HG03196 (cell line): ENCODE data around the gene GALR3.
"Not testable (repeated sequence)": the region's sequence is repeated elsewhere in the genome, so short reads cannot be mapped to it uniquely, and the experiment has no call there.

Experiments used
- ATAC-seq: cut with Tn5 transposase; IDR thresholded peaks from one replicate; pipeline ENCODE4 v1.9.1; 2021; ENCODE audit not compliant: unreplicated experiment

Gene GALR3

DNA sequence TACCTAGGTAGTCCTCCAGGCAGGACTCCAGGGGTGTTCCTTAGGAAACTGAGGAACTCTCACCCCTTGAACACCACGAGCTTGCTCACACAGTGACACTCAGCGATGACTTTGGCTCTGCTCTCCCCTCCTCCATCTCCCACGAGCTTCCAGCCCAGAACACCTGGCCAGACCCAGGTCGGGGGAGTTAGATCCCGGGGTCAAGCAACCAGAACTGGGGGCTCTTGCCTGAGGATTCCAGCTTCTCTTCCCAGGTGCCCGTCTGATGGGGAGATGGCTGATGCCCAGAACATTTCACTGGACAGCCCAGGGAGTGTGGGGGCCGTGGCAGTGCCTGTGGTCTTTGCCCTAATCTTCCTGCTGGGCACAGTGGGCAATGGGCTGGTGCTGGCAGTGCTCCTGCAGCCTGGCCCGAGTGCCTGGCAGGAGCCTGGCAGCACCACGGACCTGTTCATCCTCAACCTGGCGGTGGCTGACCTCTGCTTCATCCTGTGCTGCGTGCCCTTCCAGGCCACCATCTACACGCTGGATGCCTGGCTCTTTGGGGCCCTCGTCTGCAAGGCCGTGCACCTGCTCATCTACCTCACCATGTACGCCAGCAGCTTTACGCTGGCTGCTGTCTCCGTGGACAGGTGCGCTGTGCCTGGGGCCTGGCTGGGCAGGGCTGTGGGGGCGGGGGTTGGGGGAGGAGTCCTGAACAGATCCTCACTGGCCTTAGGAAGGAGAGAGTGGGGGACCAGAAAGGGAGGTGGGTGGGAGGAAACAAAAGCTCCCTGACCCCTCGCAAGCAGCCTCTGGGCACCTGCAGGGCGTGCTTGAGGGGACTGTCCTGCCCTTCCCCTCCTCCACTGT, at the start of gene GALR3:
GALR3 (plus strand) TSS at position 249 of the 852 bp plus-strand sequence; CDS start at position 274, 25 bp downstream.
- no peak for ATAC-seq

DNA sequence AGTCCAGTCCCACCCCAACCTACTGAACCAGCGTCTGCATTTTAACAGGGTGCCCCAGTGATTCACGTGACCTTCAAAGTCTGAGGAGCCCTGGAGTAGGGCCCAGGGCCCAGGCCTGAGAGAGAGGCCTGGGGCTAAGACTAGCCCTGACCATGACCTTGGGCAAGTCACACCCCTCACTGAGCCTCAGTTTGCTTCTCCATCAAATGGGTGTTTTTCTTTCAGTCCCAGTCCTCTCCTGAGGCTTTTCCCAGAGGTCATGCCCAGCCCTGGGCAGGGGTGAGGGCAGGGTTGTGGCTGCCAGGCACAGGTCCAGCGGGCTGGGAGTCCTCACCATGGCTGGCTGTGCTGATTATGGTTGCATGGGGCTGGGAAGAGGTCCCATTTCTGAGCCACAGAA, 48.5 kb upstream of the GALR3 start:
- ATAC-seq: no peak

- no peak for ATAC-seq
Measured at GRCh38 chr22:37775785-37776638, 47.2 kb upstream of the GALR3 start.

DNA sequence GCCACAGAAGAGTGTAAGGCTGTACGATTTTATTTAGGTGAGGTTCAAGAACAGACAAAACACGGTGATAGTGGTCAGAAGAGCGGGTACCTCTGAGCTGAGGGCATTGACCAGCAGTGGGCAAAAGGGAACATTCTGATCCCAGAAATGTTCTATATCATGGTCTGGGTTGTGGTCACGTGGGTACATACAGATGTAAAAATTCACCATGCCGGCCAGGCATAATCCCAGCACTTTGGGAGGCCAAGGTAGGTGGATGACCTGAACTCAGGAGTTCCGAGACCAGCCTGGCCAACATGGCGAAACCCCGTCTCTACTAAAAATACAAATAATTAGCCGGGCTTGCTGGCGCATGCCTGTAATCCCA, 46.6 kb upstream of the GALR3 start:
- ATAC-seq: no peak

GRCh38 chr22:37777122-37777687, 46.0 kb upstream of the GALR3 start:
- ATAC-seq: no peak

DNA sequence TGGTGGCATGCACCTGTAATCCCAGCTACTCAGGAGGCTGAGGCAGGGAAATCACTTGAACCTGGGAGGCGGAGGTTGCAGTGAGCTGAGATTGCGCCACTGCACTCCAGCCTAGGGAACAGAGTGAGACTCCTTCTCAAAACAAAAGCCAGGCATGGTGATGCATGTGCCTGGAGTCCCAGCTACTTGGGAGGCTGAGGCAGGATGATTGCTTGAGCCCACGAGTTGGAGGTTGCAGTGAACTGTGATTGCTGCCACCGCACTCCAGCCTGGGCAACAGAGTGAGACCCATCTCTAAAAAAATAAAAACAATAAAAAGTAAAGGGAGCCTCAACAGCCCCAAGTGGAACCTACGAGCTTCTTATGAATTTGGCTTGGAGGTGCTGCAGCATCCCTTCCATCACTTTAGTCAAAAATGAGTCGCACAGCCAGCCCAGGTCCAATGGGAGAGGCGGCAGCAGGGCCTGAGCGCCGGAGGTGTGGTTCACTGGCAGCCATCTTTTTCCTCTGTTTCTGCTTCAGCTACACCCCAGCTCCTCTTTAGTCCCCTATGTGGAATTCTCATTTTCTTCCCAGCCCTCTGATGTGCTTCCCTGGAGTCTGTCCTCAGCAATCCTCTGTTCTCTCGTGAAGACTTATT, 44.7 kb upstream of the GALR3 start:
- ATAC-seq: no peak

GRCh38 chr22:37781434-37782059, 41.6 kb upstream of the GALR3 start:
- no peak for ATAC-seq

DNA sequence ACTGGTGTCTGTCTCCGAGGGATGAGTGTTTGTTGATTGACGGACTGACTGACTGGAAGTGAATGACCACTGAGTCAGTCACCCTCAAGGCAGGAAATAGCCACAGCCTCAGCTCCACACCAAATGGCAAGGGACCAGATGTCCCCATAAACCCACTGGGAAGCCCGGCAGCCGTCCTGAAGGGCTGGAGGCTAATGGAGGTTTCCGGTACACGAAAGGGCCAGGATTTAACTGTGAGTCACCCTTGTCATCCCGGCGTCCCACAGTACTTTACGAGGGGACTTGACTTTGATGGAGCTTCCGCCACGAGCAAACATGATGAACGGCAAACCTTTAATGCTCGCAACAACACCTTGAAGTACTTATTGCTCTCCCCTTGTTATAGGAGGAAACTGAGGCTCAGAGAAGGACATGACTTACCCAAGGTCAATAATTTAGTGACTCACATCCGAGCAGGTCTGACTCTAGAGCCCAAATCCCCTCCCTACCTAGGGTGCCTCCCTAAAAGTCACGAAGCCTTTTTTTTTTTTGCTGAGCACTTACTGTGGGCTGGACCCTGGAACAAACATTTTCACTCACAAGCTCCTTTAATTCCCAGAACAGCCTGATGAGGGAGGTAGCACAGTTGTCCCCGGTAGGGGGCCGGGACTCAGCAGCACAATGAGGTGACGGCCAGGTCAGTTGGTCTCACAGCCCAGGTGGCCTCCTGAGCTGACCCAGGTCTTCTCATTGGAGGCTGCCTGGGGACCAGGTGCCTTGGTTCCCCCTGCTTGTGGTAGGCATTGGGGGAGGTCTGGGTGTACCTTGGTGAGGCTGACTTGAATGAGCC, 40.6 kb upstream of the GALR3 start:
- no peak for ATAC-seq

DNA sequence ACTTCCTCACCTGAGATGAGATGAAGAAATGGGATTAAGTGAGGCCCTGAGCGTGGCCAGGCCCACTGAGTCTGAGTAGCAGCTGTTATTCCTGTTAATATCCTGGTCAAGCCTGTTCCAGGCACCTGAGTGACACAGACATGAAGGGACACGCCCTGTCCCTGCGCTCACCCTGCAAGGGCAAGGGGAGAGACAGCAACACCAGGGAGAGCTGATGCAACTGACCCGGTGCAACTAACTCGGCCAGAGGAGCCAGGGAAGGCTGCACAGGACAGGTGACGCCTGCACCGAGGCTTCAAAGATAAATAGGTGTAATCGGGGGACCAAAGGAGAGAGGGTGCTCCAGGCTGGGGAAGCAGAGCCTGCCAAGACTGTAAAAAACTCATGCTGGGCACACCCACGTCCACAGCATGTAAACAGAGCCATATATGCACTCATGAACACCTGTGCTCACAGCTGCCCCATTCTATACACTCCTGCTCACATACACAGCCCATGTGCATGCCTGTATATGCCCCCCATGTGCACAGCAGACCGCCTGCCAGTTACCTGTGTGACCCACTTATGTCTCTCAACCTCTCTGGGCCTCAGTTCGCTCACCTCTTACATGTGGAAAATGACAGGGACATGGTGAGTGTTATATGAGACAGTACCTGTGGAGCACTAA, 38.2 kb upstream of the GALR3 start:
- ATAC-seq: no peak

- no peak for ATAC-seq
Measured at GRCh38 chr22:37790234-37790633, 32.9 kb upstream of the GALR3 start.

DNA sequence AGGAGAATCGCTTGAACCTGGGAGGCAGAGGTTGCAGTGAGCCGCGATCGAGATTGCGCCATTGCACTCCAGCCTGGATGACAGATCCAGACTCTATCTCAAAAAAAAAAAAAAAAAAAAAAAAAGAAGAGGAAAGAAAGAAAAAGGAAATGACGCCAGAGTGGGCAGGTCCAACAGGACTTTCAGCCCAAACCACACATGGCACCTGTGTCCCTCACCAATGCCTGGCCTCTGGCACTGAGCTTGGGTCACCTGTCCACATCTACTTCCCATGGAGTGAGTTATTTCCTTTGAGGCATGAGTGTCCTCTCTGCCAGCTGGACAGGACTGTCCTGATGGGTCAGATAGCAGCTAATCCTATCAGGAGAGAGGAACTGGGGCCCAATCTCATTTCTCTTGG, 30.7 kb upstream of the GALR3 start:
- no peak for ATAC-seq

DNA sequence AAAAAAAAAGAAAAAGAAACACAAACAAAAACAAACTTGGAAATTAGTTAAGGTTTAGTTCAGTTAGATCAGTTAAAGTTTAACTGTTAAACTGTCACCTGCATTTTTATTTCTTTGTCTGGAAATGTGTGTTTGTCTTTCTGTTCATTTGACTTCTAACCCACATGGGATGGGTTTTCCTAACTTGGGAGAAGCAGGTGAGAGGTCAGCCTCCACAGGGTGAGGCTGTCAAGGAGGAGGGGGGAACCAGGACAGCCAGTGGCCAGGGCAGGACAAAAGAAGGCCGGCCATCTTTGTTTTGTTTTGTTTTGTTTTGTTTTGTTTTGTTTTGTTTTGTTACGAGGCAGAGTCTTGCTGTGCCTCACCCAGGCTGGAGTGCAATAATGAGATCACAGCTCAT, 28.8 kb upstream of the GALR3 start:
- ATAC-seq: no peak

DNA sequence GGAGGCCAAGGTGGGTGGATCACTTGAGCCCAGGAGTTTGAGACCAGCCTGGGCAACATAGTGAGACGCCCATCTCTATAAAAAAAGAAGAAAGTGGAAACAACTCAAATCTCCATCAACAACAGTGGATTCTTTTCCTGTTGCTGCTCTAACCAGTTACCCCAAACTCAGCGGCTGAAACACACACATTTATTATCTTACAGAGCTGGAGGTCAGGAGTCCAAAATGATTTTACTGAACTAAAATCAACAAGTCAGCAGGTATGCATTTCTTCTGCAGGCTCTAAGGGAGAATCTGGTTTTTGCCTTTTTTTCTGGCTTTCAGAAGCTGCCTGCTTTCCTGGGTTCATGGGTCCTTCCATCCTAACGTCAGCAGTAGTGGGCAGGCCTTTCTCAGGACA, 27.1 kb upstream of the GALR3 start:
- ATAC-seq: no peak

GRCh38 chr22:37797259-37797658, 25.9 kb upstream of the GALR3 start:
- ATAC-seq: not testable (repeated sequence)

DNA sequence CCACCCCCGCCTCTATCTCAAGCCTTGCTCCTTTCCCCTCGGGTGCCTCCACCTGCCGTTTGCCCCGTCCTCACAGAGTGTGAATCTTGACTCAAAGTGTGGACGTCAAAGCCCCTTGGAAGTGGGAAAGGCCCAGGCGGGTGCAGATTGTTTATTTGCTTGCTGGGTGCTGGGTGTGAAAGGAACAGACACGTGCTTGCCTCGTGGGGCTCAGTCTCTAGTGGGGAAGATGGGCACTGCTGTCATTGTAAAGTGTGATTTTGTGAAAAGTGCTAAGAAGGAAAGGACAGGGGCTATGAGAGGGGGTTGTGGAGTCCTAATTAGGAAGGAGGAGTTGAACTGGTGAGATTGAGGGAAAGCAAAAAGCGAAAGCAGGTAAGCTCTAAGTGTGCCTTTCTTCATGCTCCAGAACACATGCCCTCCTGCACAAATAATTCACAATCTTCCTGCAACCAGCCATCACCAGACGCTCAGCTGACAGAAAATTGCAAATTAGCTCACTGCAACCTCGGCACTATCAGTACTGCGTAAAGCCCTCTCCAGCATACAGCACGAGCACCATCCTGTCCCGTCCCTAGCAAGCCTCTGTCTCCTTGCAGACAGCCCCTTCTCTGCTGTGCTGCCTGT, 25.2 kb upstream of the GALR3 start:
- no peak for ATAC-seq

GRCh38 chr22:37799979-37800378, 23.2 kb upstream of the GALR3 start:
- not testable (repeated sequence) for ATAC-seq

GRCh38 chr22:37801946-37802309, 21.3 kb upstream of the GALR3 start:
- ATAC-seq: no peak

DNA sequence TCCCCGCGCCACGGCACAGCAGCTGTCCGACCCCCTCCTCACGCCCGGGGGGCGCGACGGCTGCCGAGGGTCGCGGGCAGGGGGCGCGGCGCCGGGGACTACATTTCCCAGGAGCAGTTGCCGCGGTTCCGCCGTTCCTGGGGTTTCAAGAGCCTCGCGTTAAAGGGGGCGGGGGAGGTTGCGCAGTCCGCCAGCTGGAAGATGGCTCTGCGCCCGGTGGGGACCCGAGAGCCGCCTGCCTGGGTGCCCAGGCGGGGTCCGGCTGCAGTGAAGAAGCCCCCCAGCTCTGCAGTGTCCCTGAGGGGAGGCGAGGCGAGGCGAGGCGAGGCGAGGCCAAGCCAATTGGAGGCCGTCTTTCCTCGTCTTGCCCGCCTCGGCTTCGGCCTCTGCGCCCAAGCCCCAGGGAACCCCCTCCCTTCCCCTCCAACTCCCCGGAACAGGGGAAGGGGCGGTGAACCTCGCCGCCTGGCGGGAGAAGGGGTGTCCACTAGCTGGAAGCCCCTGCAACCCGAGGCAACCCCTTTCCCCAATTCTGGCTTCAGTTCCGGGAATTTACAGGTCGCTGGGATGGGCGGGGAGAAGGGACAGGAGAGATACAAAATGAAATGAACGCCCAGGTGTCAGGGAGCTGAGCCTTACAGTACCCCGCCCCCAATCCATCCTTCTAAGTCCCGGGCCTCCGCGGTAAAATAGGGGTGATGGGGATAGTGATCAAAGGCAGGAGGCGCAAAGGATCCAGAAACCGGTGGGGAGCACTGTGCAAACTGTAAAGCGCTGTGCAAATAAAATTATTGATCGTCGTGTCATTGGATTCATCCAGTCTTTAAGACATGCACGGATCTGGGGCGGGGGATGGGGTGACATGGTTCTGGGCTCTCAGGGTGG, 20.6 kb upstream of the GALR3 start:
- ATAC-seq: no peak
